Putamen (tissue), 1 donor: ENCODE results near the gene FBXW4.

Experiments used
- DNase-seq: peaks from one replicate; pipeline ENCODE4 v3.0.0-alpha.2; 2016; ENCODE audit warnings: low spot score

Gene FBXW4

GRCh38 chr10:101580486-101581399 is 114.2 kb downstream of the FBXW4 start:
- no peak for DNase-seq

- DNase-seq = no peak
Measured at GRCh38 chr10:101579516-101579870, 115.5 kb downstream of the FBXW4 start.

GRCh38 chr10:101578803-101579515 is 116.0 kb downstream of the FBXW4 start:
- no peak for DNase-seq

- DNase-seq = no peak
Measured at GRCh38 chr10:101578192-101578591, 116.8 kb downstream of the FBXW4 start.

GRCh38 chr10:101577121-101577871 is 117.7 kb downstream of the FBXW4 start:
- no peak for DNase-seq

GRCh38 chr10:101576211-101576863 is 118.6 kb downstream of the FBXW4 start:
- no peak for DNase-seq

GRCh38 chr10:101575580-101576210 is 119.3 kb downstream of the FBXW4 start:
- no peak for DNase-seq

GRCh38 chr10:101575091-101575490 is 119.9 kb downstream of the FBXW4 start:
- no peak for DNase-seq

- DNase-seq = no peak
Measured at GRCh38 chr10:101573885-101574753, 120.9 kb downstream of the FBXW4 start.

GRCh38 chr10:101572785-101573184 is 122.2 kb downstream of the FBXW4 start:
- no peak for DNase-seq

- no peak for DNase-seq
Measured at GRCh38 chr10:101572126-101572525, 122.8 kb downstream of the FBXW4 start.

GRCh38 chr10:101571271-101571925 is 123.6 kb downstream of the FBXW4 start:
- no peak for DNase-seq

- DNase-seq = no peak
Measured at GRCh38 chr10:101570428-101571270, 124.3 kb downstream of the FBXW4 start.

GRCh38 chr10:101569622-101570427 is 125.1 kb downstream of the FBXW4 start:
- peak; percentile 74 for DNase-seq

GRCh38 chr10:101569323-101569621 is 125.7 kb downstream of the FBXW4 start:
- no peak for DNase-seq

- DNase-seq = no peak
Measured at GRCh38 chr10:101568054-101568745, 126.8 kb downstream of the FBXW4 start.

GRCh38 chr10:101567165-101568006 is 127.6 kb downstream of the FBXW4 start:
- no peak for DNase-seq
